ENCODE data around the gene KDM3B.

The KDM3B gene

GRCh38 chr5:138349852-138350562 lies 2.5 kb upstream of the KDM3B start:
- DNase-seq (ENCODE audit: low spot score): peak; percentile 16

DNA sequence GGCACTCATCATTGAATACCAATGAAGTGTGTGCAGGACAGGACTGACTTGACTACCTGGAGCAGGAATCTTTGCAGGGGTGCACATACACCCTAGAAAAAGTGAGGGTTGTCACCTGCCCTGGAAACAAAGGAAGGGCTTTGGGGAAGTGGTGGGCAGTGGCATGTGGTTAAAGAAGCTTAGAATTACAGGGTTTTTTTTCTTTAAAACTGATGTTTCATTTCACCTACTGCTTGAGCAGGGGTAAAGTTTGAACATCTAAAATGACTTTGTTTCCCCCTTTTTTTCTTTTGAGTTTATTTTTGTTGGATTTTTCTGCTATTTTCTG lies 2.0 kb upstream of the KDM3B start:
- DNase-seq (ENCODE audit: low spot score): no peak

DNA sequence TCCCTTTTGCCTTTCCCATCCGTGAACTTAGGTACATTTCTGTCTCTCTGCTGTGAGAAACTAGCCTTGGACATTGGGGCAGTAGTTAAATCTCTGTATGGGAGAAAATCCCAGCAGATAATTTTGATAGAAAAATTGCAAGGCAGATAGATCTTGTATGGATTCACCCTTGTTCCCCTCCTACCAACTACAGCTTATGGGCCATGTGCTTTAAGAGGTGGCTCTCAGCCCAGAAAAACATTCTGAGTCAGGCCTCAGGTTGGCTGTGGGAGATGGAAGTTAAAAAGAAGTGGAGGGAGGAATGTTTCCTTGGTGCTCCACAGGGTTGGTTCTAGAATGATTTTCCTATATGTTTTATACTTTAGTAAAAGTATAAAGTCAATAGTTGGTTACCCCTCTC lies 1.4 kb upstream of the KDM3B start:
- DNase-seq (ENCODE audit: low spot score): peak; percentile 50

- no peak for DNase-seq (ENCODE audit: low spot score)
Observed at GRCh38 chr5:138351517-138351916, 968 bp upstream of the KDM3B start.

- peak; percentile 75 for DNase-seq (ENCODE audit: low spot score)
Observed at GRCh38 chr5:138352722-138353559, 456 bp downstream of the KDM3B start.

GRCh38 chr5:138353560-138354080 lies 1.1 kb downstream of the KDM3B start:
- DNase-seq (ENCODE audit: low spot score): peak; percentile 53

GRCh38 chr5:138354387-138354786 lies 1.9 kb downstream of the KDM3B start:
- DNase-seq (ENCODE audit: low spot score): no peak

DNA sequence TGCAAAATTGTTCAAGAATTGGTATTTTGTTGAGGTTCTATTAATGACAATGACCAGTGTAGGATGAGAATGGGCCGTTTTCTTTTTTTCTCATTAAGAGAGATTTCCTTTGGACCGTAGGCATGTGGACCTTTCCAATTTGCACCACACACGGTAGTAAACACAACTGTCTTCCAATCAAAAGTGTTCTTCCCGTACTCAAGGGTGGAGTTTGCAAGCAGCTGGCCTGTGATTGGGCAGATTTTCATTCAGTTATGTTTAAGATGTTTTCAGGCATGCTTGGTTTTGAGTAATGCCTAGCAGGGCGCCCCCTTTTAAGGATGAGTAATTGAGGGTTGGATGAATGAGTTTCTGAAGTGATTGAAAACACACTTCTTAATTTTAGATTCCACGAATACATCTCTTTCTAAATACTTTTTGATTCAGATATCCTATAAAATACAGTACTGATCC lies 2.5 kb downstream of the KDM3B start:
- peak; percentile 84 for DNase-seq (ENCODE audit: low spot score)

GRCh38 chr5:138359621-138360020 lies 7.1 kb downstream of the KDM3B start:
- no peak for DNase-seq (ENCODE audit: low spot score)

GRCh38 chr5:138360941-138361452 lies 8.5 kb downstream of the KDM3B start:
- DNase-seq (ENCODE audit: low spot score): no peak

DNA sequence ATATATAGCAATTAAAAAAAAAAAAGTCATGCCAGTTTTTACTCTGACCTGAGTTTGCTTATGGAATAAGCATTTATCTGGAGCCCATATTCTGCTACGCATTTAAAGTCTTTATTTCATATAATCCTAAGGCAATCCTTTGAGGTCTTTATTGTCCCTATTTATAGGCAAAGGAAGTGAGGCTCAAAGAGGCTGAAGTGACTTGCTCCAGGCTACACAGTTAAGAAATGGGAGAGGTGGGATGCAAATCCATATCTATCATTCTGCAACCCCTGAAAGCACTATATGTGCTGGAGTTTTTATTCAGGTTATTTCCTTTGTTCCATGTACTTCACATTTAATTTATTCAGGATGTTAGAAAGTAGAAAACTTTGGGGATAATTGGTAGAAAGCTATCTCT lies 12.1 kb downstream of the KDM3B start:
- no peak for DNase-seq (ENCODE audit: low spot score)

- no peak for DNase-seq (ENCODE audit: low spot score)
Observed at GRCh38 chr5:138366632-138367382, 14.3 kb downstream of the KDM3B start.

DNA sequence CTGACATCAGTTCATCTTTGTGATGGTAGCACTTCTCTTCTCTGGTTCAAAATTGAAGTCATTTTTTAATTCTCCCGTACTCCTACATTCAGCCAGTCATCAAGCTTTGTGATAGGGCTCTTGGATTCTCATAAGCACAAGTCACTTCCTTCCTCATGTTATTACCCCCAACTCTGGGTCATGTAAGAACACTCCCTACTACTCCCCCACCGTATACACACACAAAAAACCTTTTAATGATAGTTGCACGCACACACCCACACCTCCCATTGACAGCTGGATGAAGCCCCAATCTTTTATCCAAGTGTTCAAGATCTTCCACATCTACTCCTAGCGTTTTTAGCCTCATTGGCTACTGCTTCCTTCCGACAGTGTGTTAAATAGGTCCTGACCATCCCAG lies 16.8 kb downstream of the KDM3B start:
- DNase-seq (ENCODE audit: low spot score): no peak

DNA sequence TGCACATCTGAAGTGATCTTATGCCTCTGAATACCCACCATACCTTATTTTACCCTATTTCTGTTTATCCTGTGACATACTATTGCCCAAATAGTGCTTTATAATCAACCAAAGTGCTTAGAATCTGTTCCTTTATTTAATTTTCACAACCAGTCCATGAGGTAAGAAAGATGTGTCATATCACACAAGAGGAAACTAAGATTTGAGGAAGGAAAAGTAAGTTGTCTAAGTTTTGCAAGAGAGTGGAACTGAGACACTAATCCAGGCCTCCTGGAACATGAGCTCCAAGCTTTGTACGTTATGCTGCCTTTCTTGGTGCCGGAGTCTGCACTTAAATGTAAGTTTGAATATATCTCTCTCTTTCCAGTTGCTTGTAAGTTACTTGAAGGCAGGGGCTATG lies 17.2 kb downstream of the KDM3B start:
- no peak for DNase-seq (ENCODE audit: low spot score)

DNA sequence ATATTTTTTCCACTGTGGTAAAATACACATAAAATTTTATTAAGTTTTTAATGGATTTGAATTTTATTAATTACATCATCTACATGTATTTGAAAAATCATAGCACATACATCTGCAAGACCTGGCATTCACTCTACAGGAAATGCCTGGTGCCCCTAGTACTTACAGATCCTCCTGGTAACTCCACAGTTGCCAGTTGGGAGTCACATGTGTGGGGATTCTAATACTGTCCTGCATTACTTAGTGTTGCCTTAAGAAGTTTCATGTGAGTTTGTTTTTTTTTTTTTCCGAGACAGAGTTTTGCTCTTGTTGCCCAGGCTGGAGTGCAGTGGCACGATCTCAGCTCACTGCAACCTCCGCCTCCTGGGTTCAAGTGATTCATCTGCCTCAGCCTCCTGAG lies 18.1 kb downstream of the KDM3B start:
- peak; percentile 59 for DNase-seq (ENCODE audit: low spot score)

DNA sequence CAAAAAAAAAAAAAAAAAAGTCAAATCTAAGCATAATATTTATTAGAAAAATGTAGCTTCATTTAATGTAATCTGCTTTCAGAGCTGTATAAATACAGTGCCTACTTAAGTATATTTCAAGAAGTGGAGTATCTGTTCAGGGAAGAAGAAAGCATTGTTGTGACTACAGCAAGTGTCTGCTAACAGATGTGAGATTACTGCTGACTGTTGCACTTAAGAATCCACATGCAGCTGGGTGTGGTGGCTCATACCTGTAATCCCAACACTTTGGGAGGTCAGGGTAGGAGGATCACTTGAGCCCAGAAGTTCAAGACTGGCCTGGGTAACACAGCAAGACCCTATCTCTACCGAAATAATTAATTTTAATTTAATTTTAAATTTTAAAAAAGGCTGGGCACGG lies 19.0 kb downstream of the KDM3B start:
- peak; percentile 9 for DNase-seq (ENCODE audit: low spot score)

DNA sequence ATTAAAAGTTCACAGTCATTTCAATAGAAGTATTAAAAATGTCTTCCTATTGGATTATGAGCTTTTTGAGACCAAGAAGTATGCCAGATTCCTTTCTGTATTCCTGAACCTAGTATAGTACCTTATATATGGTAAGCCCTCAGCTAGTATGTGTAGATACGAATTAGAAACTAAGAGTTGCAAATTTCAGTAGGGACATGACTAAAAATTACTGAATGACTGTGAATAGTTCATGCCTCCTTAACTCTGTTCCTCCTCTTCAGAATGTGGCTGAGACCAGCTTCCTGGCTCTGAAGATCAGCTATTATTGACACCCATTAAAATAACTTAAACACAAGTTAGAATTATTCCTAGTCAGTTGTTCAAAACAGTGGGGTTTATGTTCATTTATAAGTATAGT lies 19.7 kb downstream of the KDM3B start:
- DNase-seq (ENCODE audit: low spot score): no peak

- no peak for DNase-seq (ENCODE audit: low spot score)
Observed at GRCh38 chr5:138372653-138373052, 20.2 kb downstream of the KDM3B start.

GRCh38 chr5:138382347-138382746 lies 29.9 kb downstream of the KDM3B start:
- DNase-seq (ENCODE audit: low spot score): no peak

- DNase-seq (ENCODE audit: low spot score): no peak
Observed at GRCh38 chr5:138385660-138386059, 33.2 kb downstream of the KDM3B start.

- DNase-seq (ENCODE audit: low spot score): no peak
Observed at GRCh38 chr5:138386290-138386689, 33.8 kb downstream of the KDM3B start.

- DNase-seq (ENCODE audit: low spot score): no peak
Observed at GRCh38 chr5:138389332-138389731, 36.8 kb downstream of the KDM3B start.

Data from GM03348 (cell line).